CD4-positive, alpha-beta T cell (primary cell): ENCODE data around the gene FOXG1. TPM values are rescaled to one million over a fixed set of nuclear protein-coding genes. Genes with fewer than 3 reads are reported as not detected.

Source experiments
- ATAC-seq: fragments of 200-7000 bp; cut with Tn5 transposase; one replicate; pipeline ENCODE4 v1.10.0; 2022; ENCODE audit warnings: mild to moderate bottlenecking; ENCODE audit not compliant: poor library complexity
- CTCF ChIA-PET: fragments of 350-600 bp; sonication (Branson Sonifier 250); formaldehyde crosslinking; loops from one replicate; lab custom pipeline; 2021; ENCODE audit warnings: antibody characterized with exemption, inconsistent platforms; lab: Charles Lee
- POLR2A ChIA-PET: fragments of 350-600 bp; sonication (Branson Sonifier 250); formaldehyde crosslinking; loops from one replicate; lab custom pipeline; 2021; ENCODE audit warnings: antibody characterized with exemption, inconsistent platforms; lab: Charles Lee
- DNase-seq, 14 experiments: peaks; one replicate each; pipeline ENCODE4 v3.0.0-alpha.2; 2013 to 2020; ENCODE audit warnings: mixed read lengths in 2 of 14
- H3K27ac ChIP-seq, 2 donors: one replicate each; pipeline versions ENCODE4 v1.5.1 to v1.7.0; 2013; ENCODE audit warnings: low read length in 2 of 2, low read depth in 1 of 2, mild to moderate bottlenecking in 1 of 2
- H3K27me3 ChIP-seq, 2 experiments: 1 replicate in 1 of 2; 2 replicates in 1 of 2; pipeline versions ENCODE4 v1.6.1 to v1.7.0; 2013; ENCODE audit warnings: low read length in 2 of 2, control low read depth in 1 of 2, mild to moderate bottlenecking in 1 of 2, moderate library complexity in 1 of 2; ENCODE audit not compliant: insufficient read depth in 2 of 2, control insufficient read depth in 1 of 2
- H3K36me3 ChIP-seq: one replicate; pipeline ENCODE4 v1.6.1; 2013; ENCODE audit warnings: low read length, control low read depth; ENCODE audit not compliant: insufficient read depth
- H3K4me1 ChIP-seq: one replicate; pipeline ENCODE4 v1.6.1; 2013; ENCODE audit warnings: low read length, control low read depth; ENCODE audit not compliant: insufficient read depth
- H3K4me3 ChIP-seq: one replicate; pipeline ENCODE4 v1.5.1; 2013; ENCODE audit warnings: mild to moderate bottlenecking, low read length, moderate library complexity
- H3K9me3 ChIP-seq, 2 experiments: 1 replicate in 1 of 2; 2 replicates in 1 of 2; pipeline versions ENCODE4 v1.6.1 to v1.7.0; 2013; ENCODE audit warnings: low read length in 2 of 2, mild to moderate bottlenecking in 2 of 2, control low read depth in 1 of 2, moderate library complexity in 1 of 2; ENCODE audit not compliant: control insufficient read depth in 1 of 2, insufficient read depth in 1 of 2
- H3K27ac Mint-ChIP-seq: one replicate; pipeline ENCODE4 v1.8.0; 2020; ENCODE audit warnings: mixed read lengths
- H3K27me3 Mint-ChIP-seq: one replicate; pipeline ENCODE4 v1.8.0; 2021; ENCODE audit warnings: mixed read lengths
- H3K36me3 Mint-ChIP-seq: one replicate; pipeline ENCODE4 v1.8.0; 2021; ENCODE audit warnings: low read depth, mixed read lengths
- H3K4me1 Mint-ChIP-seq: one replicate; pipeline ENCODE4 v1.8.0; 2021; ENCODE audit warnings: low read depth, mixed read lengths
- H3K4me3 Mint-ChIP-seq: one replicate; pipeline ENCODE4 v1.8.0; 2020; ENCODE audit warnings: mild to moderate bottlenecking, mixed read lengths
- H3K9me3 Mint-ChIP-seq: one replicate; pipeline ENCODE4 v1.8.0; 2020; ENCODE audit warnings: mixed read lengths
- CTCF ChIP-seq: fragments of 200-600 bp; IDR thresholded peaks from one replicate; pipeline ENCODE4 v1.8.0; 2022; ENCODE audit warnings: antibody characterized with exemption, mild to moderate bottlenecking
- intact Hi-C, 2 experiments: fragments of 100-400 bp; cut with DNase I in 1 of 2; cut with micrococcal nuclease in 1 of 2; formaldehyde crosslinking; loops; one replicate each; pipeline versions ENCODE4 v1.15.1 to v1.9.0; 2023 to 2025; cut with DNase I, micrococcal nuclease
- total RNA-seq, 174 experiments: library from RNA in 2 of 174; stranded (reverse) in 2 of 174; gene quantifications; one replicate each; pipeline ENCODE4 v1.2.3 and lab custom pipeline; 2021 to 2026

Gene FOXG1
- total RNA-seq, 2 experiments from 2014 or later: not detected

- no peak overlapping the region for H3K4me3 Mint-ChIP-seq
- CTCF ChIA-PET: no interaction called here
- peaks cover 2% of the 10 kb centered on the region for H3K9me3 Mint-ChIP-seq
These were observed 4.9 kb upstream of the FOXG1 start for GRCh38 chr14:28761438-28762291.

GRCh38 chr14:28762303-28762954 is 4.2 kb upstream of the FOXG1 start:
- Histone ChIP-seq H3K27ac (no peak overlapping the region), H3K27me3 (peaks cover 67 to 85% of the 10 kb centered on the region in 2 experiments), H3K9me3 (peaks cover 14 to 38% of the 10 kb centered on the region in 2 experiments), H3K36me3 (no peaks in the 10 kb centered on the region), H3K4me3 (no peak overlapping the region), H3K4me1 (peaks cover 10% of the 10 kb centered on the region)
- Mint-ChIP-seq H3K36me3 (no peaks in the 10 kb centered on the region), H3K27ac (no peak overlapping the region), H3K27me3 (peaks cover 87% of the 10 kb centered on the region), H3K4me1 (peaks cover 14% of the 10 kb centered on the region), H3K4me3 (no peak overlapping the region), H3K9me3 (no peaks in the 10 kb centered on the region)
- POLR2A ChIA-PET: no interaction called here
- CTCF ChIA-PET: no interaction called here
- intact Hi-C loops: no loop called here
- ATAC-seq: no peak
- DNase-seq: no peak
- no peak for TF ChIP-seq CTCF

More at GRCh38 chr14:28761438-28762291, 4.9 kb upstream of the FOXG1 start:
- TF ChIP-seq CTCF: no peak
- peaks cover 10% of the 10 kb centered on the region for H3K4me1 ChIP-seq
- H3K27me3 ChIP-seq: peaks cover 72 to 93% of the 10 kb centered on the region in 2 experiments
- intact Hi-C loops: no loop called here
- no peak overlapping the region for H3K27ac ChIP-seq
- no peaks in the 10 kb centered on the region for H3K36me3 ChIP-seq
- POLR2A ChIA-PET: no interaction called here
- Mint-ChIP-seq H3K36me3 (no peaks in the 10 kb centered on the region), H3K27me3 (peaks cover 95% of the 10 kb centered on the region), H3K27ac (no peak overlapping the region), H3K4me1 (peaks cover 14% of the 10 kb centered on the region)
- H3K4me3 ChIP-seq: no peak overlapping the region
- DNase-seq (no peak), ATAC-seq (no peak)
- peaks cover 14 to 44% of the 10 kb centered on the region in 2 experiments for H3K9me3 ChIP-seq

GRCh38 chr14:28762955-28763326 is 3.6 kb upstream of the FOXG1 start:
- Histone ChIP-seq H3K4me3 (no peak overlapping the region), H3K36me3 (no peaks in the 10 kb centered on the region), H3K4me1 (peaks cover 10% of the 10 kb centered on the region), H3K27ac (no peak overlapping the region), H3K27me3 (peaks cover 67 to 81% of the 10 kb centered on the region in 2 experiments), H3K9me3 (peaks cover 14 to 41% of the 10 kb centered on the region in 2 experiments)
- ChIA-PET POLR2A (no interaction called here), CTCF (no interaction called here)
- no peak overlapping the region for H3K4me3 Mint-ChIP-seq
- ATAC-seq (no peak), DNase-seq (no peak)
- H3K36me3 Mint-ChIP-seq: no peaks in the 10 kb centered on the region
- intact Hi-C loops: no loop called here
- no peaks in the 10 kb centered on the region for H3K9me3 Mint-ChIP-seq
- peaks cover 86% of the 10 kb centered on the region for H3K27me3 Mint-ChIP-seq
- no peak overlapping the region for H3K27ac Mint-ChIP-seq
- peaks cover 14% of the 10 kb centered on the region for H3K4me1 Mint-ChIP-seq
- TF ChIP-seq CTCF: no peak
